Ascending aorta (tissue), 2 donors: ENCODE measurements around the gene WRNIP1. TPM values are rescaled to one million over a fixed set of nuclear protein-coding genes. Genes with fewer than 3 reads are reported as not detected.

Source experiments
- DNase-seq, 2 donors: peaks; one replicate each; pipeline ENCODE4 v3.0.0-alpha.2; 2019; ENCODE audit warnings: low spot score in 2 of 2
- H3K27ac ChIP-seq, 2 donors: fragments of 200-600 bp; sonication (generic); one replicate each; pipeline ENCODE4 v1.5.1; 2016 to 2017; ENCODE audit warnings: mild to moderate bottlenecking in 1 of 2
- H3K27me3 ChIP-seq: fragments of 200-600 bp; sonication (generic); one replicate; pipeline ENCODE4 v1.5.1; 2017
- H3K36me3 ChIP-seq, 2 donors: fragments of 200-600 bp; sonication (generic); one replicate each; pipeline ENCODE4 v1.5.1; 2016
- H3K4me1 ChIP-seq, 2 donors: fragments of 200-600 bp; sonication (generic); one replicate each; pipeline ENCODE4 v1.5.1; 2016 to 2017; ENCODE audit warnings: mild to moderate bottlenecking in 1 of 2
- H3K4me3 ChIP-seq, 2 donors: fragments of 200-600 bp; sonication (generic); one replicate each; pipeline ENCODE4 v1.5.1; 2016 to 2017; ENCODE audit warnings: mild to moderate bottlenecking in 1 of 2
- H3K9me3 ChIP-seq, 2 donors: fragments of 200-600 bp; sonication (generic); one replicate each; pipeline ENCODE4 v1.5.1; 2016
- CTCF ChIP-seq, 3 experiments: fragments of 200-600 bp in 2 of 3; fragments of 450-650 bp in 1 of 3; sonication (generic) in 2 of 3; IDR thresholded peaks; one replicate each; pipeline ENCODE4 v1.5.1; 2016 to 2019; ENCODE audit warnings: antibody characterized with exemption in 3 of 3, mild to moderate bottlenecking in 1 of 3, moderate library complexity in 1 of 3
- intact Hi-C: fragments of 100-400 bp; cut with DNase I; formaldehyde crosslinking; loops from one replicate; pipeline ENCODE4 v1.15.1; 2023
- total RNA-seq: library from RNA; depleted of rRNA; stranded (reverse); fragments of >200 nt; gene quantifications from one replicate; pipeline ENCODE4 v1.1.0, GENCODE V29; 2016

WRNIP1 gene
- total RNA-seq, 1 donor from 2014 or later = 100 TPM

- H3K4me1 ChIP-seq = peaks cover 0 to 14% of the 10 kb centered on the region in 2 donors
- H3K36me3 ChIP-seq = no peaks in the 10 kb centered on the region
- no peak for TF ChIP-seq CTCF (IDR thresholded peaks at IDR 0.05)
- H3K4me3 ChIP-seq = no peak overlapping the region
- no peaks in the 10 kb centered on the region for H3K27me3 ChIP-seq
- intact Hi-C loops = no loop called here
- DNase-seq = no peak
- no peak overlapping the region for H3K27ac ChIP-seq
- no peaks in the 10 kb centered on the region for H3K9me3 ChIP-seq
Measured at GRCh38 chr6:2731281-2731909, 33.8 kb upstream of the WRNIP1 start.

- no peak for DNase-seq
- no peak for TF ChIP-seq CTCF (IDR thresholded peaks at IDR 0.05)
- Histone ChIP-seq H3K4me3 (no peak overlapping the region), H3K9me3 (no peaks in the 10 kb centered on the region), H3K27me3 (no peaks in the 10 kb centered on the region), H3K27ac (no peak overlapping the region), H3K36me3 (no peaks in the 10 kb centered on the region), H3K4me1 (peaks cover 0 to 14% of the 10 kb centered on the region in 2 donors)
- intact Hi-C loops = no loop called here
Measured at GRCh38 chr6:2732503-2733089, 32.6 kb upstream of the WRNIP1 start.

GRCh38 chr6:2733324-2733723, 31.9 kb upstream of the WRNIP1 start:
- TF ChIP-seq CTCF (IDR thresholded peaks at IDR 0.05) = no peak
- intact Hi-C loops = no loop called here
- Histone ChIP-seq H3K27ac (no peak overlapping the region), H3K36me3 (no peaks in the 10 kb centered on the region), H3K4me1 (peaks cover 0 to 14% of the 10 kb centered on the region in 2 donors), H3K27me3 (no peaks in the 10 kb centered on the region), H3K9me3 (no peaks in the 10 kb centered on the region), H3K4me3 (no peak overlapping the region)
- peak; percentile 68 to 84 for DNase-seq

GRCh38 chr6:2733736-2734480, 31.3 kb upstream of the WRNIP1 start:
- H3K4me1 ChIP-seq = peaks cover 0 to 14% of the 10 kb centered on the region in 2 donors
- no peak for DNase-seq
- H3K36me3 ChIP-seq = no peaks in the 10 kb centered on the region
- H3K4me3 ChIP-seq = no peak overlapping the region
- intact Hi-C loops = no loop called here
- H3K9me3 ChIP-seq = no peaks in the 10 kb centered on the region
- H3K27me3 ChIP-seq = no peaks in the 10 kb centered on the region
- no peak overlapping the region for H3K27ac ChIP-seq
- TF ChIP-seq CTCF (IDR thresholded peaks at IDR 0.05) = no peak

- H3K9me3 ChIP-seq = no peaks in the 10 kb centered on the region
- no peaks in the 10 kb centered on the region for H3K36me3 ChIP-seq
- H3K27me3 ChIP-seq = no peaks in the 10 kb centered on the region
- peaks cover 0 to 14% of the 10 kb centered on the region in 2 donors for H3K4me1 ChIP-seq
- no peak overlapping the region for H3K27ac ChIP-seq
- H3K4me3 ChIP-seq = no peak overlapping the region
- TF ChIP-seq CTCF (IDR thresholded peaks at IDR 0.05) = no peak
- no peak for DNase-seq
- intact Hi-C loops = no loop called here
Measured at GRCh38 chr6:2734488-2735166, 30.6 kb upstream of the WRNIP1 start.
